Gastrocnemius medialis (tissue), 4 donors: Measurements from ENCODE around the gene ELOVL2.

Source experiments
- CTCF ChIP-seq, 5 experiments: fragments of 450-650 bp in 3 of 5; fragments of 200-600 bp in 2 of 5; sonication (generic) in 2 of 5; IDR thresholded peaks in 4 of 5; conservative IDR thresholded peaks in 1 of 5; 1 replicate in 4 of 5; 2 replicates in 1 of 5; pipeline ENCODE4 v1.5.1; 2016 to 2019; ENCODE audit warnings: antibody characterized with exemption in 5 of 5, mild to moderate bottlenecking in 3 of 5, moderate library complexity in 3 of 5
- POLR2A ChIP-seq, 2 donors: fragments of 450-650 bp; IDR thresholded peaks; one replicate each; pipeline ENCODE4 v1.6.1; 2017; ENCODE audit warnings: antibody characterized with exemption in 2 of 2, mild to moderate bottlenecking in 2 of 2, moderate library complexity in 2 of 2

- TF ChIP-seq CTCF (IDR thresholded peaks at IDR 0.05 in 4 of 5, conservative IDR thresholded peaks at IDR 0.05 in 1 of 5), result no peak
- no peak for TF ChIP-seq POLR2A (IDR thresholded peaks at IDR 0.05)
These were observed 25.7 kb upstream of the ELOVL2 start for GRCh38 chr6:11069760-11070159.
